Thoracic aorta (tissue), 2 donors: ENCODE data around the gene IRX1. TPM values are rescaled to one million over a fixed set of nuclear protein-coding genes. Genes with fewer than 3 reads are reported as not detected.

Experiments
- ATAC-seq: fragments of 150-250 bp; one replicate; pipeline ENCODE4 v1.8.0; 2017; ENCODE audit warnings: low read depth; ENCODE audit not compliant: insufficient number of reproducible peaks, low FRiP score
- DNase-seq: peaks from one replicate; pipeline ENCODE4 v3.0.0-alpha.2; 2020; ENCODE audit warnings: low spot score
- H3K27ac ChIP-seq, 2 donors: fragments of 200-600 bp; sonication (generic); 1 replicate in 1 of 2; 2 replicates in 1 of 2; pipeline ENCODE4 v1.5.1; 2016; ENCODE audit warnings: mild to moderate bottlenecking in 2 of 2, moderate library complexity in 2 of 2
- H3K27me3 ChIP-seq: fragments of 200-600 bp; sonication (generic); replicated peaks from 2 replicates; pipeline ENCODE4 v1.6.0; 2016; ENCODE audit warnings: mild to moderate bottlenecking; ENCODE audit not compliant: insufficient read depth
- H3K36me3 ChIP-seq: fragments of 200-600 bp; sonication (generic); one replicate; pipeline ENCODE4 v1.5.1; 2016
- H3K4me1 ChIP-seq, 2 donors: fragments of 200-600 bp; sonication (generic); 1 replicate in 1 of 2; 2 replicates in 1 of 2; pipeline versions ENCODE4 v1.5.1 to v1.6.0; 2016; ENCODE audit warnings: low read depth in 2 of 2, mild to moderate bottlenecking in 1 of 2; ENCODE audit not compliant: control insufficient read depth in 1 of 2
- H3K4me3 ChIP-seq: fragments of 200-600 bp; sonication (generic); 2 replicates; pipeline ENCODE4 v1.5.1; 2016; ENCODE audit warnings: mild to moderate bottlenecking
- H3K9me3 ChIP-seq: fragments of 200-600 bp; sonication (generic); 2 replicates; pipeline ENCODE4 v1.5.1; 2016
- CTCF ChIP-seq: fragments of 200-600 bp; sonication (generic); IDR thresholded peaks from one replicate; pipeline ENCODE4 v1.5.1; 2019; ENCODE audit warnings: antibody characterized with exemption
- total RNA-seq, 2 donors: library from RNA; depleted of rRNA; stranded (reverse); fragments of >200 nt; gene quantifications; one replicate each; pipeline versions ENCODE4 v1.1.0 to v1.2.3, GENCODE V29; 2016

Gene IRX1
- total RNA-seq, 2 donors from 2014 or later: 5.7 to 11.1 TPM

- Histone ChIP-seq H3K36me3 (no peaks in the 10 kb centered on the region), H3K4me1 (no peaks in the 10 kb centered on the region), H3K9me3 (no peaks in the 10 kb centered on the region), H3K4me3 (no peak overlapping the region), H3K27me3 (no peaks in the 10 kb centered on the region), H3K27ac (no peak overlapping the region)
- no peak for TF ChIP-seq CTCF
- DNase-seq: no peak
- ATAC-seq: no peak
Observed at GRCh38 chr5:3613726-3614125, 18.1 kb downstream of the IRX1 start.

- H3K27me3 ChIP-seq: no peaks in the 10 kb centered on the region
- H3K27ac ChIP-seq: no peak overlapping the region
- no peaks in the 10 kb centered on the region for H3K9me3 ChIP-seq
- H3K36me3 ChIP-seq: no peaks in the 10 kb centered on the region
- H3K4me3 ChIP-seq: no peak overlapping the region
- ATAC-seq (no peak), DNase-seq (no peak)
- no peaks in the 10 kb centered on the region for H3K4me1 ChIP-seq
- no peak for TF ChIP-seq CTCF
Observed at GRCh38 chr5:3615217-3615616, 19.6 kb downstream of the IRX1 start.

GRCh38 chr5:3615829-3616228 is 20.2 kb downstream of the IRX1 start:
- no peaks in the 10 kb centered on the region for H3K9me3 ChIP-seq
- no peaks in the 10 kb centered on the region for H3K4me1 ChIP-seq
- H3K27ac ChIP-seq: no peak overlapping the region
- H3K27me3 ChIP-seq: no peaks in the 10 kb centered on the region
- H3K4me3 ChIP-seq: no peak overlapping the region
- no peak for DNase-seq
- no peaks in the 10 kb centered on the region for H3K36me3 ChIP-seq
- no peak for TF ChIP-seq CTCF
- ATAC-seq: no peak

- no peaks in the 10 kb centered on the region for H3K27me3 ChIP-seq
- H3K4me3 ChIP-seq: no peak overlapping the region
- no peaks in the 10 kb centered on the region for H3K9me3 ChIP-seq
- no peak for ATAC-seq
- no peaks in the 10 kb centered on the region for H3K4me1 ChIP-seq
- H3K36me3 ChIP-seq: no peaks in the 10 kb centered on the region
- H3K27ac ChIP-seq: no peak overlapping the region
- no peak for DNase-seq
- no peak for TF ChIP-seq CTCF
Observed at GRCh38 chr5:3619579-3619978, 23.9 kb downstream of the IRX1 start.

GRCh38 chr5:3622961-3623360 is 27.3 kb downstream of the IRX1 start:
- no peak for DNase-seq
- TF ChIP-seq CTCF: no peak
- no peaks in the 10 kb centered on the region for H3K36me3 ChIP-seq
- no peaks in the 10 kb centered on the region for H3K4me1 ChIP-seq
- no peak for ATAC-seq
- no peak overlapping the region for H3K27ac ChIP-seq
- no peak overlapping the region for H3K4me3 ChIP-seq
- no peaks in the 10 kb centered on the region for H3K27me3 ChIP-seq
- no peaks in the 10 kb centered on the region for H3K9me3 ChIP-seq
